HepG2 (cell line): Measurements from ENCODE around the gene VMO1. TPM values are rescaled to one million over a fixed set of nuclear protein-coding genes. Genes with fewer than 3 reads are reported as not detected.

ENCODE experiments used
- ADNP ChIP-seq: sonication (generic); formaldehyde crosslinking; IDR thresholded peaks from 2 replicates; pipeline ENCODE4 v1.4.0; 2020; ENCODE audit warnings: missing genetic modification reagents
- BCLAF1 ChIP-seq: fragments of 450-650 bp; IDR thresholded peaks from 2 replicates; pipeline ENCODE4 v1.6.1; 2017; ENCODE audit warnings: mild to moderate bottlenecking
- EZH2 ChIP-seq: conservative IDR thresholded peaks from 2 replicates; pipeline ENCODE4 v1.6.1; 2012; ENCODE audit warnings: mild to moderate bottlenecking, low read depth, low read length, moderate library complexity
- FOXO1 ChIP-seq: sonication (generic); formaldehyde crosslinking; IDR thresholded peaks from 2 replicates; pipeline ENCODE4 v1.4.0; 2020; ENCODE audit warnings: missing genetic modification reagents
- MED1 ChIP-seq: sonication (generic); formaldehyde crosslinking; IDR thresholded peaks from 2 replicates; pipeline ENCODE4 v1.4.0; 2020; ENCODE audit warnings: missing genetic modification reagents
- MED13 ChIP-seq: sonication (generic); formaldehyde crosslinking; IDR thresholded peaks from 2 replicates; pipeline ENCODE4 v1.5.0; 2020; ENCODE audit warnings: missing genetic modification reagents
- MIER3 ChIP-seq: IDR thresholded peaks from 2 replicates; pipeline ENCODE4 v1.6.1; 2016; ENCODE audit warnings: missing compliant biosample characterization, borderline replicate concordance
- MYC ChIP-seq: sonication (generic); formaldehyde crosslinking; IDR thresholded peaks from 2 replicates; pipeline ENCODE4 v1.9.0; 2021; ENCODE audit warnings: missing genetic modification reagents, borderline replicate concordance
- PTBP1 ChIP-seq: fragments of 200-400 bp; formaldehyde crosslinking; IDR thresholded peaks from 2 replicates; pipeline ENCODE4 v1.6.1; 2018; ENCODE audit warnings: low read length, low read depth; ENCODE audit not compliant: poor library complexity, severe bottlenecking
- SKIL ChIP-seq: sonication (generic); formaldehyde crosslinking; IDR thresholded peaks from 2 replicates; pipeline ENCODE4 v1.8.0; 2022; ENCODE audit warnings: missing genetic modification reagents, mild to moderate bottlenecking, moderate library complexity, borderline replicate concordance
- SMC3 ChIP-seq: IDR thresholded peaks from 2 replicates; pipeline ENCODE4 v1.6.1; 2011; ENCODE audit warnings: low read length, improper control_type of control experiment
- SNAPC5 ChIP-seq: sonication (generic); formaldehyde crosslinking; IDR thresholded peaks from 2 replicates; pipeline ENCODE4 v1.8.1; 2023; ENCODE audit warnings: mild to moderate bottlenecking, missing genetic modification reagents, borderline replicate concordance
- SP5 ChIP-seq: IDR thresholded peaks from 2 replicates; pipeline ENCODE4 v1.6.1; 2016; ENCODE audit warnings: low read depth, borderline replicate concordance
- TAF1 ChIP-seq: sonication (generic); formaldehyde crosslinking; IDR thresholded peaks from 2 replicates; pipeline ENCODE4 v1.4.0; 2020; ENCODE audit warnings: missing genetic modification reagents
- TEAD3 ChIP-seq: optimal IDR thresholded peaks from 2 replicates; pipeline ENCODE3; 2016; ENCODE audit warnings: borderline replicate concordance
- ZFP1 ChIP-seq: IDR thresholded peaks from 2 replicates; pipeline ENCODE4 v1.6.1; 2016
- ZNF256 ChIP-seq: sonication (generic); formaldehyde crosslinking; conservative IDR thresholded peaks from 2 replicates; pipeline ENCODE4 v1.4.0; 2020; ENCODE audit warnings: missing genetic modification reagents
- ZNF451 ChIP-seq: sonication (generic); formaldehyde crosslinking; IDR thresholded peaks from 2 replicates; pipeline ENCODE4 v1.5.0; 2020; ENCODE audit warnings: mild to moderate bottlenecking, missing genetic modification reagents
- ZNF512B ChIP-seq: sonication (generic); formaldehyde crosslinking; IDR thresholded peaks from 2 replicates; pipeline ENCODE4 v1.5.1; 2020; ENCODE audit warnings: missing genetic modification reagents, mild to moderate bottlenecking, borderline replicate concordance
- ZNF598 ChIP-seq: sonication (generic); formaldehyde crosslinking; IDR thresholded peaks from 2 replicates; pipeline ENCODE4 v1.5.1; 2020; ENCODE audit warnings: mild to moderate bottlenecking, missing genetic modification reagents, borderline replicate concordance
- ZNF878 ChIP-seq: sonication (generic); formaldehyde crosslinking; IDR thresholded peaks from 2 replicates; pipeline ENCODE4 v1.8.1; 2023; ENCODE audit warnings: mild to moderate bottlenecking, missing genetic modification reagents, moderate library complexity
- polyA plus RNA-seq, 8 experiments: library from polyadenylated mRNA; depleted of rRNA in 3 of 8; stranded (reverse) in 7 of 8; unstranded in 1 of 8; fragments of >200 nt; fragmentation: Illumina TruSeq in 4 of 8; extraction: Trizol in 4 of 8; gene quantifications; 2 replicates each; pipeline versions ENCODE4 v1.2.1 to v1.2.3, GENCODE V29; 2011 to 2016; ENCODE audit warnings: low read depth in 4 of 8, missing spikeins in 1 of 8, mixed read lengths in 1 of 8; ENCODE audit not compliant: insufficient read depth in 1 of 8
- total RNA-seq, 5 experiments: library from RNA; depleted of rRNA; stranded (reverse); fragments of >200 nt; fragmentation: Illumina TruSeq; extraction: Trizol; gene quantifications; 2 replicates each; pipeline ENCODE4 v1.2.3, GENCODE V29; 2016; ENCODE audit warnings: low read depth in 1 of 5

VMO1 gene
- total and polyA plus RNA-seq, 2 of the 13 experiments (the other 11 are each of a cell fraction or from before 2014, with no cell fraction given) = not detected

- TF ChIP-seq ZNF598 (CRISPR knock-in tag) (0 out of 2 replicates have a peak, but pooled peaks have one; percentile 13), ZNF451 (CRISPR knock-in tag) (peak; percentile 52; the same call in 1 of the 2 replicates), ZNF878 (CRISPR knock-in tag) (0 out of 2 replicates have a peak, but pooled peaks have one; percentile 40), ADNP (CRISPR knock-in tag) (0 out of 2 replicates have a peak, but pooled peaks have one; percentile 10), TEAD3 (CRISPR knock-in tag) (peak; percentile 100), ZNF512B (0 out of 2 replicates have a peak, but pooled peaks have one; percentile 88), ZFP1 (CRISPR knock-in tag) (peak; percentile 56; the same call in 1 of the 2 replicates), SKIL (peak; percentile 61; the same call in 1 of the 2 replicates), ZNF256 (CRISPR knock-in tag) (no peak; the same call in 1 of the 2 replicates), MED1 (peak; percentile 93), TAF1 (no peak), SNAPC5 (CRISPR knock-in tag) (no peak), PTBP1 (no peak), BCLAF1 (no peak), SMC3 (peak; percentile 48), MIER3 (CRISPR knock-in tag) (peak; percentile 78; the same call in 1 of the 2 replicates), SP5 (CRISPR knock-in tag) (0 out of 2 replicates have a peak, but pooled peaks have one; percentile 33), FOXO1 (CRISPR knock-in tag) (peak; percentile 82), EZH2 (no peak), MYC (CRISPR knock-in tag) (peak; percentile 67; the same call in 1 of the 2 replicates), MED13 (CRISPR knock-in tag) (0 out of 2 replicates have a peak, but pooled peaks have one; percentile 35)
Observed at GRCh38 chr17:4777969-4778760, 8.0 kb downstream of the VMO1 start (continued).
